Adrenal gland (tissue), 5 donors: ENCODE measurements around the gene SELENOO.

Experiments used
- CTCF ChIP-seq, 6 experiments: fragments of 450-650 bp in 4 of 6; fragments of 200-600 bp in 2 of 6; sonication (generic) in 1 of 6; IDR thresholded peaks; 1 replicate in 5 of 6; 2 replicates in 1 of 6; pipeline versions ENCODE4 v1.5.1 to v1.8.0; 2016 to 2021; ENCODE audit warnings: antibody characterized with exemption in 6 of 6, mild to moderate bottlenecking in 2 of 6, moderate library complexity in 1 of 6
- POLR2A ChIP-seq, 2 donors: fragments of 450-650 bp; IDR thresholded peaks; one replicate each; pipeline ENCODE4 v1.6.1; 2017; ENCODE audit warnings: antibody characterized with exemption in 2 of 2, mild to moderate bottlenecking in 2 of 2, moderate library complexity in 1 of 2
- donor health status: DM: no; HTN: no; CAD: no.

DNA sequence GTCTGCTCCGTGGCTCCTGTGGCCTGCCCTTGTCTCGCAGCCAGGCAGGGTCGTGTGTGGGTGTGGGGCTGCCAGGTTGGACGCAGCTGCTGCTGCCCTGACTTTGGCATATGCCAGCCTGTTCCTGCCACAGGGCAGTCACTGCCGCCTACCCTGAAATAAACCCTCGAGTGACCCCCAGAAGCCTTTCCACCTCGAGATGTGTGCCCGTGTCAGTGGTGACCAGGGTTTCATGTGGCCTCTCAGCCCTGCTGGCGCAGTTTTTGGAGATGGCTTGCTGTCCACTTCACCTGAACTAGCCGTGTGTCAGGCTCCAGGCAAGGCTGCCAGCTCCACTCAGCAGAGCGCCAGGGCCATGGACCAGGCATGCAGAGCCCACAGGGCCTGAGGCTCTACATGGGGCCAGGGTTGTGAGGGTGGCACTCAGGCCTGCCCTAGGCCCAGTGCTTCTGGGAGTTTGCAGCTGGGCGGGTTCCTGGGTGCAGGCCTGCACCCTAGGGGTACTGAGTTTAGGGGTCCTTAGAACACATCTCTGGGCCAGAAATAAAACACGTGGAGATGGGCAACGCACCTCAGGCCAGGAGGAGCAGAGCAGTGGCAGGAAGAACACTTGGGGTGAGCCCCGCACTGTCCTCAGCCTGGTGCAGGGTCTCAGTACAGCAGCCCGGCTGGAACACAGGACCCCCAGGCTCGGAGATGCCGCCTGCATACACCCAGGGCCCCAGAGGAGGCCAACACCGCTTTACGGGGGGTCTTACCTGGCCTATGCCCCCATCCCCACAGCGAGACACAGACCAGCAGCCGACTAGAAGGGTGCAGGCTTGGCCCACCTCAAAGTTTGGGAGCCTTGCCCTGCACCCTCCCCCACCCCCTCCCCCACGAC is 39.1 kb upstream of the SELENOO start:
- no peak for TF ChIP-seq CTCF (IDR thresholded peaks at IDR 0.05)
- TF ChIP-seq POLR2A (IDR thresholded peaks at IDR 0.05), result no peak
